DOHH2 (cell line): ENCODE data around the gene RAB17.

ENCODE experiments used
- CTCF ChIP-seq: fragments of 200-600 bp; sonication (generic); IDR thresholded peaks from one replicate; pipeline ENCODE4 v1.5.1; 2014; ENCODE audit warnings: antibody characterized with exemption, mild to moderate bottlenecking, low read depth, low read length; ENCODE audit not compliant: poor library complexity, severe bottlenecking
- EZH2phosphoT487 ChIP-seq: fragments of 200-600 bp; sonication (generic); IDR thresholded peaks from 2 replicates; pipeline ENCODE4 v1.6.1; 2017; ENCODE audit warnings: borderline replicate concordance, mild to moderate bottlenecking, antibody characterized with exemption, low read length, moderate library complexity, mixed read lengths

- TF ChIP-seq CTCF (no peak), EZH2phosphoT487 (no peak)
These were observed 49.3 kb upstream of the RAB17 start for GRCh38 chr2:237639836-237640220.
